Endothelial cell of umbilical vein (primary cell): ENCODE data around the gene SHBG. TPM values are rescaled to one million over a fixed set of nuclear protein-coding genes. Genes with fewer than 3 reads are reported as not detected.

Experiments
- BruUV-seq: library from RNA; stranded (reverse); fragments of 400-500 nt; replicated peaks from 2 replicates; lab custom pipeline; 2021; lab: Mats Ljungman, UMichigan
- CTCF ChIA-PET: fragments of 300-600, 350-600 bp; sonication (Branson Sonifier 250); formaldehyde crosslinking; loops from one replicate; lab custom pipeline; 2021; ENCODE audit warnings: antibody characterized with exemption, inconsistent platforms; lab: Charles Lee
- POLR2A ChIA-PET: fragments of 300-600, 350-600 bp; sonication (Branson Sonifier 250); formaldehyde crosslinking; loops from one replicate; lab custom pipeline; 2021; ENCODE audit warnings: antibody characterized with exemption, inconsistent platforms; lab: Charles Lee
- DNase-seq: peaks from one replicate; pipeline ENCODE4 v3.0.0-alpha.2; 2011; ENCODE audit warnings: low read depth, low spot score
- FAIRE-seq: peaks from 2 replicates; lab custom pipeline; 2011; peaks lifted over from hg19 to GRCh38; lab: Jason Lieb, UNC
- H2AFZ ChIP-seq: 2 replicates; pipeline ENCODE4 v1.6.0; 2012; ENCODE audit warnings: low read depth, low read length, control low read depth, inconsistent platforms
- H3K27ac ChIP-seq: 2 replicates; pipeline ENCODE4 v1.5.1; 2011; ENCODE audit warnings: low read depth, mild to moderate bottlenecking, control low read depth, low read length, moderate library complexity; ENCODE audit not compliant: insufficient read depth
- H3K27me3 ChIP-seq, 2 experiments: 2 replicates each; pipeline versions ENCODE4 v1.6.0 to v1.6.1; 2011; ENCODE audit warnings: low read length in 2 of 2, mixed read lengths in 1 of 2; ENCODE audit not compliant: control insufficient read depth in 2 of 2, insufficient read depth in 2 of 2
- H3K36me3 ChIP-seq, 2 experiments: 2 replicates in 1 of 2; 3 replicates in 1 of 2; pipeline ENCODE4 v1.5.1; 2011; ENCODE audit warnings: low read length in 2 of 2, mild to moderate bottlenecking in 1 of 2, moderate library complexity in 1 of 2; ENCODE audit not compliant: control insufficient read depth in 2 of 2, insufficient read depth in 2 of 2; ENCODE audit errors: extremely low read depth in 1 of 2
- H3K4me1 ChIP-seq: 3 replicates; pipeline ENCODE4 v1.5.1; 2011; ENCODE audit warnings: mild to moderate bottlenecking, low read length; ENCODE audit not compliant: control insufficient read depth, insufficient read depth; ENCODE audit errors: extremely low read depth
- H3K4me2 ChIP-seq: 2 replicates; pipeline ENCODE4 v1.6.1; 2011; ENCODE audit warnings: low read length, control low read depth, mixed read lengths; ENCODE audit not compliant: insufficient read depth
- H3K4me3 ChIP-seq, 3 experiments: fragments of 200-600 bp in 1 of 3; sonication (generic), shearing (Covaris generic) in 1 of 3; replicated peaks in 1 of 3; 2 replicates each; pipeline ENCODE4 v1.5.1; 2011 to 2016; ENCODE audit warnings: control low read depth in 3 of 3, low read length in 3 of 3, mild to moderate bottlenecking in 2 of 3, inconsistent platforms in 1 of 3, low read depth in 1 of 3, moderate library complexity in 1 of 3; ENCODE audit not compliant: insufficient read depth in 1 of 3
- H3K79me2 ChIP-seq: 2 replicates; pipeline ENCODE4 v1.6.0; 2012; ENCODE audit warnings: low read length, inconsistent platforms; ENCODE audit not compliant: control insufficient read depth, insufficient read depth
- H3K9ac ChIP-seq: replicated peaks from 2 replicates; pipeline ENCODE3; 2011; ENCODE audit warnings: low read length, control low read depth; ENCODE audit not compliant: insufficient read depth; ENCODE audit errors: extremely low read depth
- H3K9me1 ChIP-seq: replicated peaks from 3 replicates; pipeline ENCODE4 v1.6.0; 2011; ENCODE audit warnings: mild to moderate bottlenecking, low read length; ENCODE audit not compliant: control insufficient read depth, insufficient read depth; ENCODE audit errors: extremely low read depth
- H3K9me3 ChIP-seq: replicated peaks from 2 replicates; pipeline ENCODE4 v1.5.1; 2012; ENCODE audit warnings: low read length, inconsistent platforms; ENCODE audit not compliant: control insufficient read depth, insufficient read depth
- H4K20me1 ChIP-seq: replicated peaks from 2 replicates; pipeline ENCODE3; 2011; ENCODE audit warnings: mild to moderate bottlenecking, low read length; ENCODE audit not compliant: control insufficient read depth, insufficient read depth; ENCODE audit errors: extremely low read depth
- CTCF ChIP-seq, 2 donors: IDR thresholded peaks; 1 replicate in 1 of 2; 2 replicates in 1 of 2; pipeline ENCODE4 v1.5.1; 2011; ENCODE audit warnings: low read length in 2 of 2, mild to moderate bottlenecking in 2 of 2, moderate library complexity in 2 of 2, control low read depth in 1 of 2, inconsistent platforms in 1 of 2, low read depth in 1 of 2; ENCODE audit not compliant: insufficient read depth in 1 of 2; ENCODE audit errors: extremely low read depth in 1 of 2
- EZH2 ChIP-seq: IDR thresholded peaks from 2 replicates; pipeline ENCODE4 v1.6.1; 2012; ENCODE audit warnings: borderline replicate concordance, low read depth, mild to moderate bottlenecking, moderate library complexity, low read length, inconsistent platforms; ENCODE audit not compliant: severe bottlenecking
- FOS ChIP-seq: IDR thresholded peaks from 2 replicates; pipeline ENCODE4 v1.6.1; 2011; ENCODE audit warnings: mild to moderate bottlenecking, low read length, moderate library complexity, borderline replicate concordance; ENCODE audit not compliant: insufficient read depth
- GATA2 ChIP-seq: IDR thresholded peaks from 2 replicates; pipeline ENCODE4 v1.7.0; 2011; ENCODE audit warnings: low read depth, mild to moderate bottlenecking, moderate library complexity, mixed read lengths, low read length; ENCODE audit not compliant: insufficient read length, insufficient read depth
- JUN ChIP-seq: IDR thresholded peaks from 2 replicates; pipeline ENCODE4 v1.6.1; 2011; ENCODE audit warnings: borderline replicate concordance, low read depth; ENCODE audit not compliant: insufficient read length, insufficient read depth
- MAX ChIP-seq: IDR thresholded peaks from 2 replicates; pipeline ENCODE4 v1.6.1; 2011; ENCODE audit not compliant: insufficient read depth, insufficient read length
- MYC ChIP-seq: IDR thresholded peaks from one replicate; pipeline ENCODE4 v1.6.1; 2011; ENCODE audit warnings: mild to moderate bottlenecking, low read depth, low read length
- POLR2A ChIP-seq: IDR thresholded peaks from 2 replicates; pipeline ENCODE4 v1.6.1; 2012; ENCODE audit warnings: low read depth, mild to moderate bottlenecking, control low read depth, low read length
- POLR2AphosphoS5 ChIP-seq: IDR thresholded peaks from 2 replicates; pipeline ENCODE4 v1.6.1; 2012; ENCODE audit warnings: low read depth, mild to moderate bottlenecking, control low read depth, low read length, moderate library complexity; ENCODE audit not compliant: insufficient read depth
- dilution Hi-C: fragments of 300-500 bp; cut with MboI; formaldehyde crosslinking; loops from one replicate; pipeline ENCODE4 v1.15.0; 2019; ENCODE audit warnings: low sequenced_read_pairs; ENCODE audit not compliant: extremely low pct_ligation_motif_present
- intact Hi-C: fragments of 100-400 bp; cut with micrococcal nuclease; formaldehyde crosslinking; loops from one replicate; pipeline ENCODE4 v1.10.0; 2022
- polyA plus RNA-seq, 4 experiments: library from polyadenylated mRNA; depleted of rRNA in 3 of 4; stranded (reverse) in 3 of 4; unstranded in 1 of 4; fragments of >200 nt; gene quantifications; 2 replicates each; pipeline versions ENCODE4 v1.2.1 to v1.2.3, GENCODE V29; 2011 to 2012; ENCODE audit warnings: missing spikeins in 1 of 4
- total RNA-seq: library from RNA; stranded (reverse); gene quantifications from 2 replicates; pipeline ENCODE4 v1.2.3, GENCODE V29; 2021

SHBG gene
- total and polyA plus RNA-seq, 2 donors (not counting 3 experiments of a cell fraction or from before 2014, with no cell fraction given) = 0.51 TPM; not detected in 1

GRCh38 chr17:7610641-7611040 is 19.3 kb upstream of the SHBG start:
- Histone ChIP-seq H2AFZ (no peak overlapping the region), H3K4me2 (no peak overlapping the region), H3K36me3 (peaks cover under 1 to 2% of the 10 kb centered on the region in 2 experiments), H3K4me1 (peaks cover 24% of the 10 kb centered on the region), H3K79me2 (peaks cover 52% of the 10 kb centered on the region), H3K9me3 (no peaks in the 10 kb centered on the region), H3K27ac (no peak overlapping the region), H4K20me1 (peaks cover 3% of the 10 kb centered on the region), H3K9me1 (no peaks in the 10 kb centered on the region), H3K9ac (no peak overlapping the region), H3K27me3 (no peaks in the 10 kb centered on the region), H3K4me3 (no peak overlapping the region)
- no peak for FAIRE-seq
- ChIA-PET CTCF (interaction anchor here (1.8 kb wide), 1 partner anchor 21 kb away, joined by 6 read pairs; no protein-coding TSS in a partner anchor), POLR2A (no interaction called here)
- TF ChIP-seq MYC = no peak
- TF ChIP-seq CTCF (IDR thresholded peaks at IDR 0.05; ENCODE audit: extremely low read depth in 1 of 2, insufficient read depth in 1 of 2, low read depth in 1 of 2, low read length in 2 of 2) = no peak
- TF ChIP-seq POLR2A = no peak
- TF ChIP-seq FOS = no peak
- no peak for TF ChIP-seq GATA2
- no peak for TF ChIP-seq MAX
- TF ChIP-seq POLR2AphosphoS5 = no peak
- TF ChIP-seq JUN = no peak
- TF ChIP-seq EZH2 = no peak
- dilution Hi-C loops (no loop called here), intact Hi-C loops (loop anchor here (10.0 kb wide), 1 partner anchor 234 kb away; no protein-coding TSS in a partner anchor)
- no TSS peak for BruUV-seq
- DNase-seq = no peak
